ENCODE results near the gene MVD. TPM values are rescaled to one million over a fixed set of nuclear protein-coding genes. Genes with fewer than 3 reads are reported as not detected.

Gene MVD
- total RNA-seq, 1 donor from 2014 or later = 76.2 TPM

- TF ChIP-seq CTCF (conservative IDR thresholded peaks at IDR 0.05; ENCODE audit: low read depth, low read length) = no peak
- no peak overlapping the region for H3K4me3 ChIP-seq (ENCODE audit: low read depth, low read length)
Measured at GRCh38 chr16:88697116-88697830, 34.4 kb upstream of the MVD start.

DNA sequence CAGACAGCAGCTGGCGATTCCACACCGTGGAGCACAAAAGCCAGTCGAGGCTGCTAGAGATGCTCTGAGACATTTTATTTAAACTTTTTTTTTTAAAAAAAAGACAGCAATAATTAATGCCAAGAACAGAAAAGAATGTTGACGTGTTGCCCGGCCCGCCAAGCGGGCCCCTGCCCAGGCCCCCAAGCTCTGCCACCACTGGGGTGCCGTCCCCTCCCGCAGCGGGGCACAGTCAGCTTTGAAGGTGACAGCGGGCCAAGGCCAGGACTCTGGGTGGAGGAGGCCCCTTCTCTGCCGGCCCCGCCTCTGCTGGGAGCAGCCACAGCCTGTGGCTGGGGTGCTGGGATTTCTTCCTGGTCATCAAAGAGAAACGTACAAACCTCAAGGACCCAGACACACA is 33.5 kb upstream of the MVD start:
- H3K4me3 ChIP-seq (ENCODE audit: low read depth, low read length) = no peak overlapping the region
- no peak for DNase-seq (ENCODE audit: low read depth)
- TF ChIP-seq CTCF (conservative IDR thresholded peaks at IDR 0.05; ENCODE audit: low read depth, low read length) = no peak

More at GRCh38 chr16:88697116-88697830, 34.4 kb upstream of the MVD start:
- DNase-seq (ENCODE audit: low read depth) = no peak

DNA sequence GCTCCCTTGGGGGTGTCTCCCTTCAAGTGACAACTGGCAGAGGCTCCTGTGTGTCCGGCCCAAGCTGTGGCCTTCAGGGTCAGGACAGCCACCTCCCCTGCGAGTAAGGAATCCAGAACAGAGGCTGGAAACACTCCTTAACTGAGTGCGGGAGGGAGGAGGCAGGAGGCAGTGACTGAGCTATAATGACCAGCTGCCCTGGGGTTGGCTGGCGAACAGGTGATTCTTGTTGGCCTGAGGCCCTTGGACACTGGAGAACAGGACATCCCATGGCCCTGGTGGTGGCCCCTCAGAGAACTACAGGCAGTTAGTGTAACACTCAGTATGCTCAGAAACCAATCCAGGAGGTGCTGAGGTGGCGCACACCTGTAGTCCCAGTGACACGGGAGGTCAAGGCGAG is 32.9 kb upstream of the MVD start:
- DNase-seq (ENCODE audit: low read depth) = no peak
- no peak overlapping the region for H3K4me3 ChIP-seq (ENCODE audit: low read depth, low read length)
- no peak for TF ChIP-seq CTCF (conservative IDR thresholded peaks at IDR 0.05; ENCODE audit: low read depth, low read length)

DNA sequence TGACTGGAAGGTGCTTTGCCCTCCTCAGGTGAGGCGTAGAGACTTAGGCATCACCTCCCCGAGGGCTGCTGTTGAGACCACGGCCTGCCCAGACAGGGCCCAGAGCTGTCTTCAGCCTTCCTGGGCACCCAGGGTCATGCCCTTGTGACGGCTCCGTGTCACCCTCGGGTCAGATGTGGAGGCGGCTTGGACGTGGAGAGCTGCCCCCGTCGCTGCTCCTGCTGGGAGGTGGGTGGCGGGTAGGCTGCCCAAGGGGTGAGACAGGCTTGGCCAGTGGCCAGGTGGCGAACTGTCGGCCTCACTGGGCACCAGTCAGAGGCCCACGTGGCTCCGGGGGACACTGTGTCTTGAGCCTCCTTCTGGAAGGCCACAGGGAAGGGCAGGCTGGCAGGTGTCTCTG is 32.3 kb upstream of the MVD start:
- no peak overlapping the region for H3K4me3 ChIP-seq (ENCODE audit: low read depth, low read length)
- DNase-seq (ENCODE audit: low read depth) = no peak
- TF ChIP-seq CTCF (conservative IDR thresholded peaks at IDR 0.05; ENCODE audit: low read depth, low read length) = no peak

DNA sequence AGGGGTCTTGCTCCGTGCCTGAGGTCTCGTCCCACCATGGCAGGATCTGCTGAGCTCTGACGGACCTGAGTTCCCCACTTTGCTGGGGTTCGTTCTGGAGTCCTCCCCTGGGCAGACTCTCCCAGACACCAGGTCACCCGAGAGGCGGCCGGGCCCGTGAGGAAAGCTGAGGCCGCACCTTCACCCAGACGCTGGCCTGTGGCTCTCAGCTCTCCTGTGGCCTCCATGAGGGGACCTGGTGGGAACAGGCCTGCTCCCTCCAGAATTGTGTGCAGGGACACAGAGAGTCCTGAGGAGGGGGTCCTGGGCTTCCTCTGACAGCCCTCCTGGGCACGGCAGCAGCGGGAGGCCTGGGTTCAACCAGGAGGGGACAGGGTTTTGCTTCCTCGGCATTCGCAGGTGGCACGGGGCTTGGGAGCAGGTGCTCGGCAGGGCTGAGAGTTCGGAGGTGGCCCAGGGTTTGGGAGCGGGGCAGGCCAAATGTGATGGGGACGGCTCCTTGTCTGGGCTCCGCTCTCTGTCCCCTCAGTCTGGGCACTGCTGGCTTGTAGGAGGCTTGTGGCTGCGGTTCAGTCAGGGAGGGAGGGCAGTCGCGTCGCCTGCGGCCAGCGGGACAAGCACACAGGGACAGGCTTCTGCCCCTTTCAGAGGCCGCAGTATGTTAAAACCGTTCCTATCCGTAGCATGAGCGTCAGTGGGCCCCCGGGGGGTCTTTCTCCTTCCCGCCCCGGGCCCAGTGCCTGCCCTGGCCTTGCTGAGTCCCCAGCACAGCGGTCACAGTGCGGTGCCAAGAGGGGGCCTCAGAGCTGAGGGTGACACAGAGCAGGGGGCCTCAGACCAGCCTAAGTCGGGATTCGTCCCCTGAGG is 31.6 kb upstream of the MVD start:
- no peak overlapping the region for H3K4me3 ChIP-seq (ENCODE audit: low read depth, low read length)
- DNase-seq (ENCODE audit: low read depth) = no peak
- no peak for TF ChIP-seq CTCF (conservative IDR thresholded peaks at IDR 0.05; ENCODE audit: low read depth, low read length)

- no peak overlapping the region for H3K4me3 ChIP-seq (ENCODE audit: low read depth, low read length)
- DNase-seq (ENCODE audit: low read depth) = no peak
- no peak for TF ChIP-seq CTCF (conservative IDR thresholded peaks at IDR 0.05; ENCODE audit: low read depth, low read length)
Measured at GRCh38 chr16:88693420-88694177, 30.7 kb upstream of the MVD start.
